Right renal pelvis (tissue), 4 donors: ENCODE data around the gene PFKFB3. TPM values are rescaled to one million over a fixed set of nuclear protein-coding genes. Genes with fewer than 3 reads are reported as not detected.
"Not testable (repeated sequence)": the region's sequence is repeated elsewhere in the genome, so short reads cannot be mapped to it uniquely, and the experiment has no call there.

Experiments
- DNase-seq, 4 donors: peaks; one replicate each; pipeline ENCODE4 v3.0.0-alpha.2; 2013; ENCODE audit warnings: low read depth in 4 of 4, low spot score in 3 of 4, missing footprints in 1 of 4
- polyA plus RNA-seq, 4 donors: library from polyadenylated mRNA; unstranded; fragments of 120-200 nt; gene quantifications; one replicate each; pipeline ENCODE4 v1.2.1, GENCODE V29; 2013; ENCODE audit not compliant: insufficient read length in 4 of 4

PFKFB3 gene
- polyA plus RNA-seq, 4 donors: 28.9 to 38.8 (median 35.0) TPM

- DNase-seq: no peak
Measured at GRCh38 chr10:6269432-6269831, 66.7 kb downstream of the PFKFB3 start.

- DNase-seq: no peak
Measured at GRCh38 chr10:6269953-6270867, 67.5 kb downstream of the PFKFB3 start.

GRCh38 chr10:6270951-6271350 is 68.2 kb downstream of the PFKFB3 start:
- no peak for DNase-seq

- no peak for DNase-seq
Measured at GRCh38 chr10:6271663-6272062, 68.9 kb downstream of the PFKFB3 start.

- DNase-seq: no peak
Measured at GRCh38 chr10:6272126-6272525, 69.4 kb downstream of the PFKFB3 start.

GRCh38 chr10:6273351-6273750 is 70.6 kb downstream of the PFKFB3 start:
- DNase-seq: no peak

- DNase-seq: no peak
Measured at GRCh38 chr10:6274040-6274439, 71.3 kb downstream of the PFKFB3 start.

- no peak for DNase-seq
Measured at GRCh38 chr10:6274484-6274883, 71.8 kb downstream of the PFKFB3 start.

GRCh38 chr10:6275022-6275997 is 72.6 kb downstream of the PFKFB3 start:
- no peak for DNase-seq

GRCh38 chr10:6276356-6276755 is 73.6 kb downstream of the PFKFB3 start:
- DNase-seq: no peak

GRCh38 chr10:6278519-6279120 is 75.9 kb downstream of the PFKFB3 start:
- DNase-seq: no peak

- DNase-seq: no peak
Measured at GRCh38 chr10:6279540-6280267, 77.0 kb downstream of the PFKFB3 start.

- no peak for DNase-seq
Measured at GRCh38 chr10:6280291-6280690, 77.6 kb downstream of the PFKFB3 start.

- DNase-seq: no peak
Measured at GRCh38 chr10:6282454-6282958, 79.8 kb downstream of the PFKFB3 start.

- no peak for DNase-seq
Measured at GRCh38 chr10:6283655-6284054, 80.9 kb downstream of the PFKFB3 start.

- not testable (repeated sequence) for DNase-seq
Measured at GRCh38 chr10:6290621-6291020, 87.9 kb downstream of the PFKFB3 start.

GRCh38 chr10:6292741-6293151 is 90.0 kb downstream of the PFKFB3 start:
- DNase-seq: no peak

GRCh38 chr10:6296425-6296824 is 93.7 kb downstream of the PFKFB3 start:
- not testable (repeated sequence) for DNase-seq

GRCh38 chr10:6296828-6297251 is 94.1 kb downstream of the PFKFB3 start:
- no peak for DNase-seq

GRCh38 chr10:6297522-6297921 is 94.8 kb downstream of the PFKFB3 start:
- DNase-seq: no peak
